Keratinocyte (primary cell): Measurements from ENCODE around the gene ZC3H13.

Source experiments
- CTCF ChIP-seq, 3 experiments: IDR thresholded peaks in 1 of 3; conservative IDR thresholded peaks in 1 of 3; optimal IDR thresholded peaks in 1 of 3; 2 replicates in 2 of 3; 3 replicates in 1 of 3; pipeline versions ENCODE3 to v1.5.1; 2011; ENCODE audit warnings: low read length in 3 of 3, mild to moderate bottlenecking in 3 of 3, moderate library complexity in 2 of 3, control low read depth in 1 of 3, inconsistent platforms in 1 of 3; ENCODE audit not compliant: insufficient read depth in 2 of 3; ENCODE audit errors: extremely low read depth in 1 of 3
- EZH2 ChIP-seq: IDR thresholded peaks from one replicate; pipeline ENCODE4 v1.6.1; 2012; ENCODE audit warnings: inconsistent platforms, mild to moderate bottlenecking, low read length, moderate library complexity

GRCh38 chr13:46016216-46016615 is 36.3 kb downstream of the ZC3H13 start:
- TF ChIP-seq CTCF (optimal IDR thresholded peaks at IDR 0.05 in 1 of 3, IDR thresholded peaks at IDR 0.05 in 1 of 3, conservative IDR thresholded peaks at IDR 0.05 in 1 of 3; ENCODE audit: extremely low read depth in 1 of 3, insufficient read depth in 2 of 3, low read length in 3 of 3) (no peak), EZH2 (no peak)
